ENCODE results near the gene POC1A. TPM values are rescaled to one million over a fixed set of nuclear protein-coding genes. Genes with fewer than 3 reads are reported as not detected.

Gene POC1A
- polyA plus RNA-seq, 1 of the 3 experiments (the other 2 are of a cell fraction): 11.7 TPM

GRCh38 chr3:52150357-52150756 is 3.9 kb downstream of the POC1A start (continued):
- TF ChIP-seq, protein P1, sequence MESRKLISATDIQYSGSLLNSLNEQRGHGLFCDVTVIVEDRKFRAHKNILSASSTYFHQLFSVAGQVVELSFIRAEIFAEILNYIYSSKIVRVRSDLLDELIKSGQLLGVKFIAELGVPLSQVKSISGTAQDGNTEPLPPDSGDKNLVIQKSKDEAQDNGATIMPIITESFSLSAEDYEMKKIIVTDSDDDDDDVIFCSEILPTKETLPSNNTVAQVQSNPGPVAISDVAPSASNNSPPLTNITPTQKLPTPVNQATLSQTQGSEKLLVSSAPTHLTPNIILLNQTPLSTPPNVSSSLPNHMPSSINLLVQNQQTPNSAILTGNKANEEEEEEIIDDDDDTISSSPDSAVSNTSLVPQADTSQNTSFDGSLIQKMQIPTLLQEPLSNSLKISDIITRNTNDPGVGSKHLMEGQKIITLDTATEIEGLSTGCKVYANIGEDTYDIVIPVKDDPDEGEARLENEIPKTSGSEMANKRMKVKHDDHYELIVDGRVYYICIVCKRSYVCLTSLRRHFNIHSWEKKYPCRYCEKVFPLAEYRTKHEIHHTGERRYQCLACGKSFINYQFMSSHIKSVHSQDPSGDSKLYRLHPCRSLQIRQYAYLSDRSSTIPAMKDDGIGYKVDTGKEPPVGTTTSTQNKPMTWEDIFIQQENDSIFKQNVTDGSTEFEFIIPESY (IDR thresholded peaks at IDR 0.05; ENCODE audit: borderline replicate concordance, low read depth): no peak
- TF ChIP-seq FOXM1 (IDR thresholded peaks at IDR 0.05; ENCODE audit: low read depth) (no peak), MEF2A (IDR thresholded peaks at IDR 0.05; ENCODE audit: borderline replicate concordance, low read depth) (no peak), IRF3 (IDR thresholded peaks at IDR 0.05; ENCODE audit: low read depth, low read length) (no peak), FOXJ3 (CRISPR knock-in tag; IDR thresholded peaks at IDR 0.05) (no peak), YY1 (IDR thresholded peaks at IDR 0.05; ENCODE audit: low read depth) (no peak), USF1 (IDR thresholded peaks at IDR 0.05; ENCODE audit: borderline replicate concordance, low read depth) (no peak), RFX5 (IDR thresholded peaks at IDR 0.05; ENCODE audit: low read length) (no peak)
- TF ChIP-seq, protein P2, sequence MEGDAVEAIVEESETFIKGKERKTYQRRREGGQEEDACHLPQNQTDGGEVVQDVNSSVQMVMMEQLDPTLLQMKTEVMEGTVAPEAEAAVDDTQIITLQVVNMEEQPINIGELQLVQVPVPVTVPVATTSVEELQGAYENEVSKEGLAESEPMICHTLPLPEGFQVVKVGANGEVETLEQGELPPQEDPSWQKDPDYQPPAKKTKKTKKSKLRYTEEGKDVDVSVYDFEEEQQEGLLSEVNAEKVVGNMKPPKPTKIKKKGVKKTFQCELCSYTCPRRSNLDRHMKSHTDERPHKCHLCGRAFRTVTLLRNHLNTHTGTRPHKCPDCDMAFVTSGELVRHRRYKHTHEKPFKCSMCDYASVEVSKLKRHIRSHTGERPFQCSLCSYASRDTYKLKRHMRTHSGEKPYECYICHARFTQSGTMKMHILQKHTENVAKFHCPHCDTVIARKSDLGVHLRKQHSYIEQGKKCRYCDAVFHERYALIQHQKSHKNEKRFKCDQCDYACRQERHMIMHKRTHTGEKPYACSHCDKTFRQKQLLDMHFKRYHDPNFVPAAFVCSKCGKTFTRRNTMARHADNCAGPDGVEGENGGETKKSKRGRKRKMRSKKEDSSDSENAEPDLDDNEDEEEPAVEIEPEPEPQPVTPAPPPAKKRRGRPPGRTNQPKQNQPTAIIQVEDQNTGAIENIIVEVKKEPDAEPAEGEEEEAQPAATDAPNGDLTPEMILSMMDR (IDR thresholded peaks at IDR 0.05): no peak

- WGBS (ENCODE audit: low lambda C conversion rate): 98% methylated on average over 6 of the region's 11 CpGs
- Histone ChIP-seq H3K79me2 (ENCODE audit: insufficient read depth) (peaks cover 38% of the 10 kb centered on the region), H3K9me2 (no peaks in the 10 kb centered on the region), H4K20me1 (ENCODE audit: insufficient read depth) (no peaks in the 10 kb centered on the region), H3K36me3 (replicated peaks in 1 of 2; ENCODE audit: control insufficient read depth in 1 of 2, insufficient read depth in 2 of 2, low read length in 1 of 2) (peaks cover 4 to 28% of the 10 kb centered on the region in 2 experiments), H3K27ac (ENCODE audit: low read depth in 2 of 2, low read length in 1 of 2) (no peak overlapping the region), H3K9me3 (no peaks in the 10 kb centered on the region), H3K4me3 (ENCODE audit: low read depth in 2 of 2, low read length in 1 of 2) (no peak overlapping the region), H3K9ac (no peak overlapping the region), H3K4me1 (ENCODE audit: control insufficient read depth in 1 of 2, insufficient read depth in 2 of 2, low read depth in 1 of 2, low read length in 1 of 2) (peaks cover 5 to 11% of the 10 kb centered on the region in 2 experiments; a peak in 3 of 4 replicates), H2AFZ (ENCODE audit: low read depth) (no peak overlapping the region), H3K27me3 (ENCODE audit: insufficient read depth) (no peaks in the 10 kb centered on the region), H3F3A (replicated peaks; ENCODE audit: insufficient read depth) (no peaks in the 10 kb centered on the region), H3K4me2 (no peak overlapping the region)
- no peak for DNase-seq
- ChIA-PET CTCF (interaction anchor here (22.6 kb wide), 1 partner anchor 146 kb away, joined by 608 read pairs; no protein-coding TSS in a partner anchor), POLR2A (interaction anchor here (0.9 kb wide), 1 partner anchor 157 kb away, joined by 3 read pairs; no protein-coding TSS in a partner anchor)
- TF ChIP-seq JUND (IDR thresholded peaks at IDR 0.05): no peak
- no peak for TF ChIP-seq MXI1 (IDR thresholded peaks at IDR 0.05; ENCODE audit: low read depth, low read length)
- TF ChIP-seq ELF1 (IDR thresholded peaks at IDR 0.05): no peak
- TF ChIP-seq REST (IDR thresholded peaks at IDR 0.05; ENCODE audit: low read depth, low read length): no peak
- no peak for TF ChIP-seq USF2 (IDR thresholded peaks at IDR 0.05; ENCODE audit: borderline replicate concordance, low read depth, low read length)
- TF ChIP-seq YY1 (IDR thresholded peaks at IDR 0.05; ENCODE audit: low read depth): no peak
- TF ChIP-seq SMC3 (IDR thresholded peaks at IDR 0.05; ENCODE audit: low read depth, low read length): no peak
- no peak for TF ChIP-seq EP300 (IDR thresholded peaks at IDR 0.05; ENCODE audit: borderline replicate concordance in 1 of 2, low read depth in 1 of 2, low read length in 1 of 2)
- TF ChIP-seq NFIC (IDR thresholded peaks at IDR 0.05; ENCODE audit: borderline replicate concordance): no peak
- TF ChIP-seq CHD2 (IDR thresholded peaks at IDR 0.05; ENCODE audit: low read length, partially characterized antibody): no peak
- TF ChIP-seq TAF1 (IDR thresholded peaks at IDR 0.05; ENCODE audit: borderline replicate concordance, low read depth, low read length): no peak
- TF ChIP-seq PBX3 (IDR thresholded peaks at IDR 0.05): no peak
- no peak for TF ChIP-seq TEAD4 (IDR thresholded peaks at IDR 0.05; ENCODE audit: borderline replicate concordance, insufficient read depth)
Measured at GRCh38 chr3:52149726-52150125, 4.5 kb downstream of the POC1A start.
